SK-N-SH (cell line): Measurements from ENCODE around the gene DSTN.

Experiments
- CTCF ChIP-seq: fragments of 200-600 bp; sonication (generic); IDR thresholded peaks from 2 replicates; pipeline ENCODE4 v1.6.1; 2017; ENCODE audit warnings: antibody characterized with exemption, mild to moderate bottlenecking, moderate library complexity
- MEF2A ChIP-seq: IDR thresholded peaks from 2 replicates; pipeline ENCODE4 v1.4.0; 2012; ENCODE audit warnings: low read depth, borderline replicate concordance
- TAF1 ChIP-seq: IDR thresholded peaks from 2 replicates; pipeline ENCODE4 v1.6.1; 2012; ENCODE audit warnings: low read depth, mild to moderate bottlenecking, low read length, moderate library complexity, borderline replicate concordance
- TF ChIP-seq, protein P1 (sequence below): fragments of 150-350 bp; IDR thresholded peaks from 2 replicates; pipeline ENCODE4 v1.6.1; 2017; ENCODE audit warnings: antibody characterized with exemption, low read length, low read depth, borderline replicate concordance

GRCh38 chr20:17636523-17637412, 66.9 kb downstream of the DSTN start:
- TF ChIP-seq CTCF, result no peak
- TF ChIP-seq MEF2A, result no peak
- TF ChIP-seq, protein P1, sequence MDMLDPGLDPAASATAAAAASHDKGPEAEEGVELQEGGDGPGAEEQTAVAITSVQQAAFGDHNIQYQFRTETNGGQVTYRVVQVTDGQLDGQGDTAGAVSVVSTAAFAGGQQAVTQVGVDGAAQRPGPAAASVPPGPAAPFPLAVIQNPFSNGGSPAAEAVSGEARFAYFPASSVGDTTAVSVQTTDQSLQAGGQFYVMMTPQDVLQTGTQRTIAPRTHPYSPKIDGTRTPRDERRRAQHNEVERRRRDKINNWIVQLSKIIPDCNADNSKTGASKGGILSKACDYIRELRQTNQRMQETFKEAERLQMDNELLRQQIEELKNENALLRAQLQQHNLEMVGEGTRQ, result no peak
- no peak for TF ChIP-seq TAF1
